ENCODE measurements around the gene LIMA1.

The LIMA1 gene

DNA sequence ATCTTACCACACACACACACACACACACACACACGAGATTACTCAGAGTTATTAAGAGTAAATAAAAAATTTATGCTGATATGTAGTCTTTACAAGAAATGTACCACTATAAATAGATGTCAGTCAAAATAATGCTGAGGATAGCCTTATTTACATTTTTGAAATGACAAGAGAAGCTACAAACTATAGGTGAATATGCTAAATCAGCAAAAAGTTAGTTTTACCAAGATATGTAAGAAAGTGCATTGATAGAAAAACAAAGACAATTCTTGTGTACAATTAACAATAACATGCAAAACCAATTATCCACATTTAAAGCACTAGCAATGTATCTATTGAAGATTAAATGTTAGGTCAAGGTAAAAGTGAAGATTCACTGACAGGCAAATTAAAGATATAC lies 69.3 kb downstream of the LIMA1 start:
- H3K4me1 ChIP-seq (ENCODE audit: insufficient read depth, low read length) = no peaks in the 10 kb centered on the region
- no peaks in the 10 kb centered on the region for H3K27me3 ChIP-seq (ENCODE audit: insufficient read depth, low read length)
- no peak overlapping the region for H2AFZ ChIP-seq (ENCODE audit: low read depth, low read length)
- no peak overlapping the region for H3K4me3 ChIP-seq (ENCODE audit: low read length)
- H3K36me3 ChIP-seq (ENCODE audit: insufficient read depth, low read length) = no peaks in the 10 kb centered on the region
- no peaks in the 10 kb centered on the region for H3K9me3 ChIP-seq (ENCODE audit: low read length)

DNA sequence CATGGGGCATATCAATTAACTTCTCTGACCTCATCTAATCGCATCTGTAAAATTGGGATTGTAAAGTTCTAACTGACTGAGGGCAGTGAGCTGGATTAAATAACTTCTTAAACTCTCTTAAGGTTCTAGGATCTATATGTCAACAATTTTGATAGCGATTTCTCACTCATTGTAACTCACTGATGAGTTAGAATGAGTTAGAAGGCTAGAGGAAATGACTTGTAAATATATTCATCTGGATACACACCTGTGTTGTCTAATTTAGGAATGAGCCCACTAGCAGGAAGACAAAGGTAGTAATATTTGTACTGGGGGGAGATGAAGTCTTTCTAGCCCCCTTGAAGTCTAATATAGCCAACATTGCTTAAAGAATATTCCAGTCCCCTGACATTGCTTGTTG lies 69.9 kb downstream of the LIMA1 start:
- H3K36me3 ChIP-seq (ENCODE audit: insufficient read depth, low read length) = no peaks in the 10 kb centered on the region
- H3K27me3 ChIP-seq (ENCODE audit: insufficient read depth, low read length) = no peaks in the 10 kb centered on the region
- H2AFZ ChIP-seq (ENCODE audit: low read depth, low read length) = no peak overlapping the region
- no peaks in the 10 kb centered on the region for H3K9me3 ChIP-seq (ENCODE audit: low read length)
- no peaks in the 10 kb centered on the region for H3K4me1 ChIP-seq (ENCODE audit: insufficient read depth, low read length)
- no peak overlapping the region for H3K4me3 ChIP-seq (ENCODE audit: low read length)

DNA sequence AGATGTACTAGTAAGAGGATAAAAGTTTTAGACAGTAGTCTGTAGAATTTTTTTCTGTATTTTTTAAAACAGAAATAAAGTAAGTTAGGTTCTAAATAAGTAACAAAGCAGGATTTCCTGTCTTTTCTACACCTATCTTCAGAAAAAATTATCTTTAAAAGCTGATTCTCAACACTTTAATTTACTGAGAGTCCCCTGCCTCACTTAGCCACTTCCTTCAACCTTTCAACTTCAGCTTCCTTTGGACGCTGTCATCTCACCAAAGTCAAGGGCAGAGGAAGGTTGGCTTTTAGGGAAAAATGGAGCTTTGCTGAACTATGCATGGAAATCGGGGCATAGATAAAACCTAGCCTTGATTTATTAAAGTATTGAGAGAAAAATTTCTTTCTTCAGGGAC lies 71.3 kb downstream of the LIMA1 start:
- H3K4me1 ChIP-seq (ENCODE audit: insufficient read depth, low read length) = no peaks in the 10 kb centered on the region
- no peak overlapping the region for H2AFZ ChIP-seq (ENCODE audit: low read depth, low read length)
- no peaks in the 10 kb centered on the region for H3K9me3 ChIP-seq (ENCODE audit: low read length)
- H3K4me3 ChIP-seq (ENCODE audit: low read length) = no peak overlapping the region
- no peaks in the 10 kb centered on the region for H3K27me3 ChIP-seq (ENCODE audit: insufficient read depth, low read length)
- no peaks in the 10 kb centered on the region for H3K36me3 ChIP-seq (ENCODE audit: insufficient read depth, low read length)

DNA sequence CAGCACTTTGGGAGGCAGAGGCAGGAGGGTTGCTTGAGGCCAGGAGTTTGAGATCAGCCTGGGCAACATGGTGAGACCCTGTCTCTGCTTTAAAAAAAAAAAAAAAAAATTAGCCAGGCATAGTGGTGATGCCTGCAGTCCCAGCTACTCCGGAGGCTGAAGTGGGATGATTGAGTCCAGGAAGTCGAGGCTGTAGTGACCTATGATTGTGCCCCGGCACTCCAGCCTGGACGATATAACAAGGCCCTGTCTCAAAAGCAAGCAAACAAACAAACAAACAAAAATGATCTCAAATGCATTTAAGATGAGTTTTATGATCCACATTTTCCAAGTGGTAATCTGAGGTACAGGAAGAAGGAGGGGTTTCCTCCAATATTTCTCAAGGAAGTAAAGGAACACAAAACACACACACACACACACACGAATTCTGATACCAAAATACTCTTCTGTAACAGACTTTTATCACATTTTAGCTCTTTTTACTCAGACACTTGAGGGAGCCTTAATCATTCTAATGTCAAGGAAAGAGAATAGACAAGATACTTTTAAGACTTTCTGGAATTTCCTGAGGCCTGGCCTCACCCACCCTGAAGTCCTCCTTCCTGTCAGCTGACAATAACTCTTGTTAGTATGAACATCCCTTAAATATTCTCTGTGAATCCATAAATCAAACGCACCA lies 71.8 kb downstream of the LIMA1 start:
- Histone ChIP-seq H3K36me3 (ENCODE audit: insufficient read depth, low read length) (no peaks in the 10 kb centered on the region), H3K27me3 (ENCODE audit: insufficient read depth, low read length) (no peaks in the 10 kb centered on the region), H3K4me3 (ENCODE audit: low read length) (no peak overlapping the region)

DNA sequence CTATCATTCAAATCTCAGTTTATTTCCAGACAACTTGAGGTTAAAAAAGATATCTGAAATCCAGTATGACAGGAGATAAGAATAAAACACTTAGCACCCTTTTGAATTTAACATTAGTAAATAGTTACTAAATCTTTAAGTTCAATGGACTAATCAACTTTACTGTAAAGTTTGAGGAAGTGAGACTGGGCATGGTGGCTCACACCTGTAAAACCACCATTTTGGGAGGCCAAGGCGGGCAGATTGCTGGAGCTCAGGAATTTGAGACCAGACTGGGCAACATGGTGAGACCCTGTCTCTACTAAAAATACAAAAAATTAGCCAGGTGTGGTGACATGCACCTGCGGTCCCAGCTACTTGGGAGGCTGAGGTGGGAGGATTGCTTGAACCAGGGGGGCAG lies 75.9 kb downstream of the LIMA1 start:
- Histone ChIP-seq H3K36me3 (ENCODE audit: insufficient read depth, low read length) (peaks cover 23% of the 10 kb centered on the region), H2AFZ (ENCODE audit: low read depth, low read length) (no peak overlapping the region), H3K9me3 (ENCODE audit: low read length) (no peaks in the 10 kb centered on the region), H3K4me1 (ENCODE audit: insufficient read depth, low read length) (no peaks in the 10 kb centered on the region), H3K27me3 (ENCODE audit: insufficient read depth, low read length) (no peaks in the 10 kb centered on the region), H3K4me3 (ENCODE audit: low read length) (no peak overlapping the region)

More for the DNA sequence above, 71.8 kb downstream of the LIMA1 start:
- H3K9me3 ChIP-seq (ENCODE audit: low read length) = no peaks in the 10 kb centered on the region
- H3K4me1 ChIP-seq (ENCODE audit: insufficient read depth, low read length) = no peaks in the 10 kb centered on the region
- H2AFZ ChIP-seq (ENCODE audit: low read depth, low read length) = no peak overlapping the region

DNA sequence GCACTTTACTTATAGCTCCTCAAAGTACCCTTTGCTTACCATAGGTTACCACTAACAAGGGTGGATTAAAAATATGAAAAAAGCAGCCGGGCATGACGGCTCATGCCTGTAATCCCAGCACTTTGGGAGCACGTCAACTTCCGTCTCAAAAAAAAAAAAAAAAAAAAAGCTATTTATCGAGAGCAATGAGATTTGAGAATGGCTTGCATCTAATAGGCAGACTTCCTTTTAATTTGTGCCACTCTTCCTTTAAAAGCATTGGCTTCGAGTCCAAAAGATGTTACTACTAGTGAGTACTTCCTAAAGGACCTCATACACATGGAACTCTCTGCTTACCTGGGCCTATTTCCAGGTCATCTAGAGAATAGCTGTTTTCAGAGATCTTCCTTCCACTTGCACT lies 77.7 kb downstream of the LIMA1 start:
- H3K4me1 ChIP-seq (ENCODE audit: insufficient read depth, low read length) = no peaks in the 10 kb centered on the region
- no peak overlapping the region for H2AFZ ChIP-seq (ENCODE audit: low read depth, low read length)
- no peak overlapping the region for H3K4me3 ChIP-seq (ENCODE audit: low read length)
- H3K9me3 ChIP-seq (ENCODE audit: low read length) = no peaks in the 10 kb centered on the region
- H3K36me3 ChIP-seq (ENCODE audit: insufficient read depth, low read length) = peaks cover 32% of the 10 kb centered on the region
- H3K27me3 ChIP-seq (ENCODE audit: insufficient read depth, low read length) = no peaks in the 10 kb centered on the region

DNA sequence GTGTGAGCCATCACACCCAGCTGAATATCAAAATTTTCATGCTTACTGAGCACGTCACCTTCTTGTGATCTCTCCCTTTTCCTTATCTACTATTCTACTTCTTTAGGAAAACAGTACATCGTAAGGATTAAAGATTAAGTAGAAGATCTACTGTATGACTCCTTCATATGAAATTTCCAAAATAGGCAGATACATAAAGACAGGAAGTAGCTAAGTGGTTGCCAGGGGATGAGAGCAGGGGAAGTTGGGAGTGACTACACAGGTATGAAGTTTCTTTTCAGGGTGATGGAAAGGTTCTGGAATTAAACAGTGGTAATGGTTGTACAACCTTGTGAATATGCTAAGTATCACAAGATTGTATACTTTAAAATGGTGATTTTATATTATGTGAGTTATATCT lies 79.6 kb downstream of the LIMA1 start:
- peaks cover 40% of the 10 kb centered on the region for H3K36me3 ChIP-seq (ENCODE audit: insufficient read depth, low read length)
- H3K27me3 ChIP-seq (ENCODE audit: insufficient read depth, low read length) = no peaks in the 10 kb centered on the region

DNA sequence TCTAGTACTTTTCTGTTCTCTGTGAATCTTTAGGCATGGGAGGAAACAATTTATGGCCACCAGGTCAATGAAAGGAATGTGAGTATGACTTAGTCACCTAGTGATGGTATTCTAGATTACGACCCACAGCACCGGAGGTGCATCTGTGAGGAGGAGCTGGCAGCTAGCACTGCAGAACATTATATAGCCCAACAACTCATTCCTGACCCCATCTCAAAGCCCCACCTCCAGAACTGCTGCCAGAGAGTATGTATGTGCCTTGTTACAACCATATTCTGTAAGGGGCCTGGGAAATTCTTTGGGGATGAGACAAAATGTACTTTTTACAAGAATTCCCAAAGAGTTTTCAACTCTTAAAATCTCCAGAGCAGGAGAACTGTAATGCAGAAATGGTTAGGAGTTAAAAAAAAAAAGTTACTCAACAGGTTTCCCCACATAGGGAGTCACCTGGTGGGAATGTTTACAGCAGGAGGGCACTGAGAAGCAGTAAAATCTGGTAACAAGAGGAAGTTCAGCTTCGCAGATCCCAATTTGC lies 81.3 kb downstream of the LIMA1 start:
- H3K9me3 ChIP-seq (ENCODE audit: low read length) = no peaks in the 10 kb centered on the region
- no peak overlapping the region for H3K4me3 ChIP-seq (ENCODE audit: low read length)
- H2AFZ ChIP-seq (ENCODE audit: low read depth, low read length) = no peak overlapping the region
- H3K36me3 ChIP-seq (ENCODE audit: insufficient read depth, low read length) = peaks cover 44% of the 10 kb centered on the region
- no peaks in the 10 kb centered on the region for H3K4me1 ChIP-seq (ENCODE audit: insufficient read depth, low read length)
- no peaks in the 10 kb centered on the region for H3K27me3 ChIP-seq (ENCODE audit: insufficient read depth, low read length)

More for the DNA sequence above, 79.6 kb downstream of the LIMA1 start:
- Histone ChIP-seq H2AFZ (ENCODE audit: low read depth, low read length) (no peak overlapping the region), H3K9me3 (ENCODE audit: low read length) (no peaks in the 10 kb centered on the region), H3K4me3 (ENCODE audit: low read length) (no peak overlapping the region), H3K4me1 (ENCODE audit: insufficient read depth, low read length) (no peaks in the 10 kb centered on the region)

DNA sequence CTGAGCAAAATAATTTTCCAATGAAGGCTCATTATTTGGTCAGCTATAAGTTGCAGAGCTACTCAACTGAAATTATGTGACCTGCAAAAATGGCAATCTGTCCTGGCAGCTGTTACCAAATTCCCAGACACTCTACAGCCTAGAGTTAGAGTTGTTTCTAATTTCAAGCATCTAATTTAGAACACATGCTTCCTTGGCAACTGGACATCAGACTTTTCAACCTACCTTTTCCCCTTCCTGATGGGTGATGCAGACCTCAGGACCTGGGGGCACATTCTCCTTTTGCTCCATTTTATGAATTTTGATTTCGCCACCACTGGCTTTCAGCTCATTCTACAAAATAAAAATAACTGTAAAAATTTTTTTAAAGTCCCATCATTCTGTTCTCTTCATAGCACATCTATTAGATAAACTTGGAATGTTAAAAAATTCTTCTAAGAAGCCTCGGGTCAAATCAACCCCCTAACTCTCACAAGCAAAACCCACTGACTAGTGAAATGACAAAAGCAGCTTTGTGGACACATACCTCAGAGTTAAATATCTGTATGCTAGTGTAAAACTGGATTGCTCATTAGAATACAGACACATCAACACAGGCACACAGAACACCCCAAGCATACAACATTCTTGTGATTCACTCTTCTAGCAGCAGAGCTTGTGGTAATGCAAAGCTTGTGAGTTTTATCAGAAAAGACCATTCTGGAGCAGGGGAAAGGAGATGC lies 82.6 kb downstream of the LIMA1 start:
- Histone ChIP-seq H3K9me3 (ENCODE audit: low read length) (no peaks in the 10 kb centered on the region), H3K4me3 (ENCODE audit: low read length) (no peak overlapping the region), H3K36me3 (ENCODE audit: insufficient read depth, low read length) (peaks cover 42% of the 10 kb centered on the region), H3K27me3 (ENCODE audit: insufficient read depth, low read length) (no peaks in the 10 kb centered on the region), H2AFZ (ENCODE audit: low read depth, low read length) (no peak overlapping the region), H3K4me1 (ENCODE audit: insufficient read depth, low read length) (no peaks in the 10 kb centered on the region)

DNA sequence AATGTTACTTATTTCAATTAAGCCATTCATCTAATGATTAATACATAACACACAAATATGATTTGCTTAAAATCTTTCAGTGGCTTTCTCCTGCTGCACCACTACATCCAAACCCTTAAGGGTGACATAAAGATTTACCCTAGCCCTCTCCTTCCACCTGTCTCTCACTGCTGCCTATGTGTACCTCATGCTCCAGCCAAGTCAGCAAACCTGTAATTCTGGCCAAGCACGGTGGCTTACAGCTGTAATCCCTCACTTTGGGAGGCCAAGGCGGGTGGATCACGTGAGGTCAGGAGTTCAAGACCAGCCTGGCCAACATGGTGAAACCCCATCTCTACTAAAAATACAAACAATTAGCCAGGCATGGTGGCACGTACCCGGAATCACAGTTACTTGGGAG lies 84.5 kb downstream of the LIMA1 start:
- H3K9me3 ChIP-seq (ENCODE audit: low read length) = no peaks in the 10 kb centered on the region
- no peaks in the 10 kb centered on the region for H3K4me1 ChIP-seq (ENCODE audit: insufficient read depth, low read length)
- H3K4me3 ChIP-seq (ENCODE audit: low read length) = no peak overlapping the region
- H2AFZ ChIP-seq (ENCODE audit: low read depth, low read length) = no peak overlapping the region
- H3K27me3 ChIP-seq (ENCODE audit: insufficient read depth, low read length) = no peaks in the 10 kb centered on the region
- H3K36me3 ChIP-seq (ENCODE audit: insufficient read depth, low read length) = peaks cover 28% of the 10 kb centered on the region

DNA sequence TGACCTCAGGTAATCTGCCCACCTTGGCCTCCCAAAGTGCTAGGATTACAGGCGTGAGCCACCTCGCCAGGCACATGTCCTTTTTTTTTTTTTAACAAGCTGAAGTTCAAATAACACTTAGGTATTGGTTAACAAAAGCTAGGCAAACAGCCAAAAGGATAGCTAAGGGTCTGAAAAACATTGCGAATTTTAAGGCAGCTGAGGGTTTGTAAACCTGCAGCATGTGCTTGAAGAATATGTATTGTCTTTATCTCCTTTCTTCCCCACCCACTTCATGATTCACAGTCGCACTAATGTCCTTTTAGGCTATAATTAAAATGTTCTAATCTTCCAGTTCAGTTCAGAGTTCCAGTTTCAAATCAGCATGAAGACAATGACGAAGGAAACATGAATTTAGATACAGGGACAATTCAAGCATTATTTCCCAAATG lies 86.0 kb downstream of the LIMA1 start:
- Histone ChIP-seq H3K36me3 (ENCODE audit: insufficient read depth, low read length) (peaks cover 26% of the 10 kb centered on the region), H3K27me3 (ENCODE audit: insufficient read depth, low read length) (no peaks in the 10 kb centered on the region), H3K9me3 (ENCODE audit: low read length) (no peaks in the 10 kb centered on the region)

DNA sequence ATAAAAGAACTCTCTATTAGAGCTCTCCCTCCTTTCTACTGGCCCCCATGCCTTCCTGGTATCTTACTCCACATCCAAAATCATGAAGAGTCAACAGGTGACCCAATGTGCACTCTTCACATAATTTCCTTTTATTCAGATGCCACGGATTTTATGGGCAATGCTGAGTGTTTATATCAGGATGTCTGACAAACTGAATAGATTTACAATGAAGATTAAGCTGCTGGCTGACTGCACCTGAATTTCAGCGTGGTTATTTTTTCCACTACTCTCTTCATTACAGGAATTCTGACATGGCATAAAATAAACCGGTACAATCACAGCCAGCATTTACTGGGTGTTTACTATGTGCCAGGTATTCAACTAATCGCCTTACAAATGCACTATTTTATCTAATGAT lies 86.8 kb downstream of the LIMA1 start:
- Histone ChIP-seq H3K9me3 (ENCODE audit: low read length) (no peaks in the 10 kb centered on the region), H3K27me3 (ENCODE audit: insufficient read depth, low read length) (no peaks in the 10 kb centered on the region), H3K4me3 (ENCODE audit: low read length) (no peak overlapping the region), H3K4me1 (ENCODE audit: insufficient read depth, low read length) (no peaks in the 10 kb centered on the region), H2AFZ (ENCODE audit: low read depth, low read length) (no peak overlapping the region), H3K36me3 (ENCODE audit: insufficient read depth, low read length) (peaks cover 26% of the 10 kb centered on the region)

More for the DNA sequence above, 86.0 kb downstream of the LIMA1 start:
- Histone ChIP-seq H3K4me3 (ENCODE audit: low read length) (no peak overlapping the region), H2AFZ (ENCODE audit: low read depth, low read length) (no peak overlapping the region), H3K4me1 (ENCODE audit: insufficient read depth, low read length) (no peaks in the 10 kb centered on the region)

DNA sequence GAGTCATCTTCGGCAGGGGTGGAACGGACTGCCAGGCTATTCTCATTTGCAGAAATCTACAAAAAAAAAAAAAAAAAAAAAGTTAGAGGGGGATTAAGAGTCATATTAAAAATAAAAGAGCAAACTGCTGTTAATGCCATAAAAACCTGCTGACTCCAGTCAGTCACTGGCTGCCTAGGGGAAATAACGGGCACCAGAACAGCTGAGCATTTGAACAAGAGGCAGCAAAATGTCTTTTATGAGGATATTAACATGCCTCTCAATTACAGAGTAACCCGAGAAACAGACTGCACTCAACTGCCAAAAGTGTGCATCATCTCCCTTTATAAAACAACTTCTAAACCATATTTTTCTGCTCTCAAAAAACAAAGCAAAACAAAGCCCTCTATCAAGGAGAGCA lies 87.5 kb downstream of the LIMA1 start:
- H3K36me3 ChIP-seq (ENCODE audit: insufficient read depth, low read length) = peaks cover 22% of the 10 kb centered on the region
- H3K4me1 ChIP-seq (ENCODE audit: insufficient read depth, low read length) = no peaks in the 10 kb centered on the region
- no peaks in the 10 kb centered on the region for H3K9me3 ChIP-seq (ENCODE audit: low read length)
- no peak overlapping the region for H3K4me3 ChIP-seq (ENCODE audit: low read length)
- no peaks in the 10 kb centered on the region for H3K27me3 ChIP-seq (ENCODE audit: insufficient read depth, low read length)
- no peak overlapping the region for H2AFZ ChIP-seq (ENCODE audit: low read depth, low read length)
